Trophoblast cell (in vitro differentiated cells and primary cell): ENCODE measurements around the gene SLC35F3.

Experiments used
- DNase-seq, 2 donors: peaks; one replicate each; pipeline ENCODE4 v3.0.0-alpha.2; 2016
- H2AFZ ChIP-seq: 2 replicates; pipeline ENCODE4 v1.6.1; 2013; ENCODE audit warnings: low read length, moderate library complexity, mild to moderate bottlenecking; ENCODE audit not compliant: insufficient read depth, poor library complexity
- H2AK5ac ChIP-seq: 2 replicates; pipeline ENCODE4 v1.6.1; 2013; ENCODE audit warnings: mild to moderate bottlenecking, low read length
- H2BK120ac ChIP-seq: 2 replicates; pipeline ENCODE4 v1.6.1; 2013; ENCODE audit warnings: low read length, mild to moderate bottlenecking, moderate library complexity; ENCODE audit not compliant: insufficient read depth, poor library complexity
- H2BK12ac ChIP-seq: 2 replicates; pipeline ENCODE4 v1.6.1; 2013; ENCODE audit warnings: mild to moderate bottlenecking, low read length, moderate library complexity
- H2BK5ac ChIP-seq: 2 replicates; pipeline ENCODE4 v1.6.1; 2013; ENCODE audit warnings: low read length, low read depth, moderate library complexity, mild to moderate bottlenecking; ENCODE audit not compliant: poor library complexity
- H3K14ac ChIP-seq: 2 replicates; pipeline ENCODE4 v1.6.1; 2013; ENCODE audit warnings: mild to moderate bottlenecking, low read length
- H3K18ac ChIP-seq: 2 replicates; pipeline ENCODE4 v1.6.1; 2013; ENCODE audit warnings: mild to moderate bottlenecking, low read length
- H3K23ac ChIP-seq: 2 replicates; pipeline ENCODE4 v1.6.1; 2013; ENCODE audit warnings: low read length
- H3K27ac ChIP-seq: 2 replicates; pipeline ENCODE4 v1.5.1; 2013; ENCODE audit warnings: low read depth, mild to moderate bottlenecking, inconsistent platforms, low read length, moderate library complexity
- H3K27me3 ChIP-seq: 2 replicates; pipeline ENCODE4 v1.6.1; 2013; ENCODE audit warnings: inconsistent platforms, mild to moderate bottlenecking, low read length, moderate library complexity; ENCODE audit not compliant: insufficient read depth
- H3K36me3 ChIP-seq, 2 experiments: 1 replicate in 1 of 2; 2 replicates in 1 of 2; pipeline ENCODE4 v1.6.1; 2013; ENCODE audit warnings: low read length in 2 of 2, mild to moderate bottlenecking in 2 of 2, moderate library complexity in 1 of 2; ENCODE audit not compliant: insufficient read depth in 2 of 2, control insufficient read depth in 1 of 2
- H3K4ac ChIP-seq: 2 replicates; pipeline ENCODE4 v1.6.1; 2013; ENCODE audit warnings: low read depth, mild to moderate bottlenecking, low read length, moderate library complexity
- H3K4me1 ChIP-seq, 2 experiments: 1 replicate in 1 of 2; 2 replicates in 1 of 2; pipeline ENCODE4 v1.6.1; 2013; ENCODE audit warnings: low read length in 2 of 2, mild to moderate bottlenecking in 2 of 2, moderate library complexity in 1 of 2; ENCODE audit not compliant: insufficient read depth in 2 of 2, control insufficient read depth in 1 of 2
- H3K4me2 ChIP-seq: 2 replicates; pipeline ENCODE4 v1.6.1; 2013; ENCODE audit warnings: inconsistent platforms, mild to moderate bottlenecking, low read length, moderate library complexity
- H3K4me3 ChIP-seq: 2 replicates; pipeline ENCODE4 v1.5.1; 2013; ENCODE audit warnings: mild to moderate bottlenecking, low read depth, low read length, inconsistent platforms
- H3K79me1 ChIP-seq: one replicate; pipeline ENCODE4 v1.6.1; 2013; ENCODE audit warnings: low read length
- H3K79me2 ChIP-seq: 2 replicates; pipeline ENCODE4 v1.6.1; 2013; ENCODE audit warnings: low read length, mild to moderate bottlenecking; ENCODE audit not compliant: control insufficient read depth, insufficient read depth, poor library complexity
- H3K9ac ChIP-seq: 2 replicates; pipeline ENCODE4 v1.6.1; 2013; ENCODE audit warnings: mild to moderate bottlenecking, low read length
- H3K9me3 ChIP-seq: 2 replicates; pipeline ENCODE4 v1.6.1; 2013; ENCODE audit warnings: low read depth, mild to moderate bottlenecking, control low read depth, inconsistent platforms, low read length; ENCODE audit not compliant: insufficient read depth
- H4K12ac ChIP-seq: 2 replicates; pipeline ENCODE4 v1.6.1; 2013; ENCODE audit warnings: low read depth, mild to moderate bottlenecking, low read length, moderate library complexity
- H4K8ac ChIP-seq: 2 replicates; pipeline ENCODE4 v1.6.1; 2013; ENCODE audit warnings: low read depth, mild to moderate bottlenecking, low read length, moderate library complexity
- H4K91ac ChIP-seq: one replicate; pipeline ENCODE4 v1.6.1; 2013; ENCODE audit warnings: low read depth, mild to moderate bottlenecking, low read length, moderate library complexity
- WGBS: extraction: QIAGEN DNeasy Blood & Tissue Kit; methylation state at CpG from one replicate; pipeline ENCODE4 v1.1.7; 2013; ENCODE audit warnings: missing lambda C conversion rate; ENCODE audit not compliant: insufficient read length, insufficient coverage; ENCODE audit errors: extremely low coverage; 5-methylcytosine and 5-hydroxymethylcytosine counted together

Gene SLC35F3

DNA sequence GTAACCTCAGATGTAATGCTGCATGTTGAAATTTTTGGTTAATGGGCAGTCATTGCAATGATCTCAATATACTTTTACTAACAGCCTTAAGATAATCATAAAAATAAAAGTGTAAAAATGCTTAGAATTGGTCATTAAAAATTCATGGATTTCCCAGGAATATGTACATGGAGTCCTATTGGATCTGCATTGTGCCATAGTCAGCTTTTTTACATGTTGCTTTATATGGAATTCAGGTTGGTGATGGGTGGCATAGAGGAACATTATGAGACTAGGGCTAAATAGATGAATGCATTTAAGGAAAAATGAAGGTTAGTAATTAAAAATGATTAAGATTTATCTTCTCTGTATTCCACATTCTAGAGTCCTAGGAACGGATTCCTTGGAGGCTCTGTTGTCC, 103.2 kb downstream of the SLC35F3 start:
- Histone ChIP-seq H3K4me3 (no peak overlapping the region), H3K9ac (no peak overlapping the region), H3K79me2 (no peaks in the 10 kb centered on the region), H2AFZ (no peak overlapping the region), H3K27me3 (no peaks in the 10 kb centered on the region), H3K79me1 (no peaks in the 10 kb centered on the region), H3K36me3 (no peaks in the 10 kb centered on the region), H3K18ac (no peak overlapping the region), H3K4ac (no peak overlapping the region), H2BK12ac (no peak overlapping the region), H3K4me1 (no peaks in the 10 kb centered on the region), H3K14ac (no peak overlapping the region), H2BK120ac (no peak overlapping the region), H3K27ac (no peak overlapping the region), H3K23ac (no peak overlapping the region), H2BK5ac (no peak overlapping the region), H2AK5ac (no peak overlapping the region), H4K8ac (no peak overlapping the region), H4K91ac (no peak overlapping the region), H3K4me2 (no peak overlapping the region), H3K9me3 (no peaks in the 10 kb centered on the region), H4K12ac (no peak overlapping the region)
- no peak for DNase-seq
- no CpG with 5 or more reads among the region's 1 CpG for WGBS

DNA sequence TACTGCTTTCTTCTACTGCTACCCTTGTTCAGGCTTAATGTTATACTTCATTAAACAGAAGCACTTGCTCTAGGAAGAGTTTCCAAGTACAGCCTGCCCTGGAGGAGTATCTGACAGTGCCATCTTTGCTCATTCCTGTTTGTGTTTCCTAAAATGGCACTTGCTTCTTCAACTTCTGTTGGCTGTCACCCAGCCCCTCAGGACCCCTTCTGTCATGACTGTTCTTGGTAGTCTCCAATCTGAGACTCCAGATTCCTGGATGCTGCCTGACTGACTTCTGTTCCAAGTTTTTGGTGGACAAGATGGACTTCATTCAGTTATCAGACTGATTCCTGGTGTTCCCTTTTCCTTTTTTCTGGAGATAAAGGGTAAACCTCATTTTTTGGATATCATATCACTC, 104.1 kb downstream of the SLC35F3 start:
- Histone ChIP-seq H3K4ac (no peak overlapping the region), H3K27ac (no peak overlapping the region), H2BK5ac (no peak overlapping the region), H3K4me3 (no peak overlapping the region), H3K9me3 (no peaks in the 10 kb centered on the region), H3K79me1 (no peaks in the 10 kb centered on the region), H3K79me2 (no peaks in the 10 kb centered on the region), H4K91ac (no peak overlapping the region), H3K27me3 (no peaks in the 10 kb centered on the region), H3K4me1 (no peaks in the 10 kb centered on the region), H4K12ac (no peak overlapping the region), H2AFZ (no peak overlapping the region), H3K4me2 (no peak overlapping the region), H2BK120ac (no peak overlapping the region), H3K36me3 (no peaks in the 10 kb centered on the region), H4K8ac (no peak overlapping the region), H3K14ac (no peak overlapping the region), H3K18ac (no peak overlapping the region), H3K9ac (no peak overlapping the region), H3K23ac (no peak overlapping the region), H2BK12ac (no peak overlapping the region), H2AK5ac (no peak overlapping the region)
- DNase-seq = no peak

DNA sequence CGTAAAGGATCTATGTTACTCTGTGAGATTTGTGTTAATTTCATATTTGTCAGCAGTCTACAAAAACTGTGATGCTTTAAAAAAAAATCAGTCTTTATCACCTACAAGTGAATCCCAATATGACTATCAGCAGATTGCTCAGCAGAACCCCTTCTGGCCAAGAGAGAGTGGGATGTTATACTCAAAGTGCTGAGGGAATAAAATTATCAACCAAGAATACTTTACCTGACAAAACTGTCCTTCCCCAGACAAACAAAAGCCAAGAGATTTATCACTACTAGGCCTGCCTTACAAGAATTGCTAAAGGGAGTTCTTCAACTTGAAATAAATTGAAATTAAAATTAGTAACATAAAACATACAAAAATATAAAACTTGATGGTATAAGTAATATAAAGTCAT, 105.2 kb downstream of the SLC35F3 start:
- H3K36me3 ChIP-seq = no peaks in the 10 kb centered on the region
- no peaks in the 10 kb centered on the region for H3K9me3 ChIP-seq
- no peak overlapping the region for H3K4ac ChIP-seq
- H3K18ac ChIP-seq = no peak overlapping the region
- no peak overlapping the region for H3K4me2 ChIP-seq
- no peaks in the 10 kb centered on the region for H3K79me1 ChIP-seq
- no peak overlapping the region for H2BK12ac ChIP-seq
- H3K4me1 ChIP-seq = no peaks in the 10 kb centered on the region
- no peaks in the 10 kb centered on the region for H3K27me3 ChIP-seq
- H3K9ac ChIP-seq = no peak overlapping the region
- no peak overlapping the region for H3K4me3 ChIP-seq
- H2BK120ac ChIP-seq = no peak overlapping the region
- H4K12ac ChIP-seq = no peak overlapping the region
- H3K14ac ChIP-seq = no peak overlapping the region
- no peak overlapping the region for H3K23ac ChIP-seq
- H4K91ac ChIP-seq = no peak overlapping the region
- no peaks in the 10 kb centered on the region for H3K79me2 ChIP-seq
- no peak for DNase-seq
- no peak overlapping the region for H2AK5ac ChIP-seq
- no peak overlapping the region for H3K27ac ChIP-seq
- H4K8ac ChIP-seq = no peak overlapping the region
- H2BK5ac ChIP-seq = no peak overlapping the region
- no CpG with 5 or more reads among the region's 1 CpG for WGBS
- H2AFZ ChIP-seq = no peak overlapping the region

DNA sequence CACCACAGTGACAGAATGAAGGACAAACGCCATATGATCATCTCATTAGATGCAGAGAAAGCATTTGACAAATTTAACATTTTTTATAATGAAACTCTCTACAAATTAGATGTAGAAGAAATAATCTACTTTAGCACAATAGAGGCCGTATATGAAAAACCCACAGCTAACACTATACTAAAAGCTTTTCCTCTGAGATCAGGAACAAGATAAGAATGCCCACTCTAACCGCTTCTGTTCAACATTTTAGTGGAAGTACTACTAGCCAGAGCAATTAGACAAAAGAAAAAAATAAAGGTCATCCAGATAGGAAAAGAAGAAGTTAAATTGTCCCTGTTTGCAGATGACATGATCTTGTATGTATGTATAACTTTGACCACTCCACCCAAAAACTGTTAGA, 109.7 kb downstream of the SLC35F3 start:
- H3K79me1 ChIP-seq = no peaks in the 10 kb centered on the region
- no peak overlapping the region for H3K23ac ChIP-seq
- H2BK5ac ChIP-seq = no peak overlapping the region
- DNase-seq = no peak
- no peak overlapping the region for H3K4ac ChIP-seq
- H3K4me1 ChIP-seq = no peaks in the 10 kb centered on the region
- no peak overlapping the region for H3K9ac ChIP-seq
- no peak overlapping the region for H3K4me2 ChIP-seq
- no peak overlapping the region for H2BK120ac ChIP-seq
- no peaks in the 10 kb centered on the region for H3K79me2 ChIP-seq
- H3K36me3 ChIP-seq = no peaks in the 10 kb centered on the region
- no peaks in the 10 kb centered on the region for H3K27me3 ChIP-seq
- H2BK12ac ChIP-seq = no peak overlapping the region
- no peak overlapping the region for H4K91ac ChIP-seq
- H3K27ac ChIP-seq = no peak overlapping the region
- no peak overlapping the region for H3K4me3 ChIP-seq
- H4K8ac ChIP-seq = no peak overlapping the region
- no CpG with 5 or more reads among the region's 3 CpGs for WGBS
- H2AK5ac ChIP-seq = no peak overlapping the region
- no peak overlapping the region for H2AFZ ChIP-seq
- H3K9me3 ChIP-seq = no peaks in the 10 kb centered on the region
- no peak overlapping the region for H3K18ac ChIP-seq
- H4K12ac ChIP-seq = no peak overlapping the region
- H3K14ac ChIP-seq = no peak overlapping the region

DNA sequence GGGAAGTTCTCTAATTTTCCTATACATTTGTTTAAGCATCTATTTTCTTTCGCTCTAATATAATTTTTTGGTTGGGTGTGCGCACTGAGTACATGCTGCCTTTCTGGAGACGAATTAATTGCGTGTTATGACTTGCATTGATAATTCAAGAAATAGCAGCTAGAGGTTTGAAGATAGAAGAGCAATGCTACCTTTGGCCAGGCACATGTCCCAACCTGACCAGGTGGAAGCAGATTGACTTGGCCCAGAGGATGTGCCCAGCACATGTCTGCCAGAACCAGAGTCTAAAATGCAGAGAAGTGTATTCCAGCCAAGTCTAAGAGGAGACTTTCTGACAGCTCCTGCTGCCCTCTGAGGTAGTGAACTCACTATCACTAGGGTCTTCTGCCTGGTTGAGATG, 114.3 kb downstream of the SLC35F3 start:
- Histone ChIP-seq H4K12ac (no peak overlapping the region), H2AK5ac (no peak overlapping the region), H3K14ac (no peak overlapping the region), H3K9ac (no peak overlapping the region), H2BK5ac (no peak overlapping the region), H2BK12ac (no peak overlapping the region), H4K91ac (no peak overlapping the region), H2BK120ac (no peak overlapping the region), H3K23ac (no peak overlapping the region), H3K27ac (no peak overlapping the region), H3K18ac (no peak overlapping the region), H3K4me2 (no peak overlapping the region), H3K79me2 (no peaks in the 10 kb centered on the region), H3K4ac (no peak overlapping the region), H3K9me3 (no peaks in the 10 kb centered on the region), H3K4me1 (no peaks in the 10 kb centered on the region), H2AFZ (no peak overlapping the region), H3K4me3 (no peak overlapping the region), H3K36me3 (no peaks in the 10 kb centered on the region), H3K79me1 (no peaks in the 10 kb centered on the region), H4K8ac (no peak overlapping the region), H3K27me3 (no peaks in the 10 kb centered on the region)
- DNase-seq = no peak
- WGBS = no CpG with 5 or more reads among the region's 4 CpGs
